ENCODE results near the gene SLC43A1.
"Not testable (repeated sequence)": the region's sequence is repeated elsewhere in the genome, so short reads cannot be mapped to it uniquely, and the experiment has no call there.

The SLC43A1 gene

DNA sequence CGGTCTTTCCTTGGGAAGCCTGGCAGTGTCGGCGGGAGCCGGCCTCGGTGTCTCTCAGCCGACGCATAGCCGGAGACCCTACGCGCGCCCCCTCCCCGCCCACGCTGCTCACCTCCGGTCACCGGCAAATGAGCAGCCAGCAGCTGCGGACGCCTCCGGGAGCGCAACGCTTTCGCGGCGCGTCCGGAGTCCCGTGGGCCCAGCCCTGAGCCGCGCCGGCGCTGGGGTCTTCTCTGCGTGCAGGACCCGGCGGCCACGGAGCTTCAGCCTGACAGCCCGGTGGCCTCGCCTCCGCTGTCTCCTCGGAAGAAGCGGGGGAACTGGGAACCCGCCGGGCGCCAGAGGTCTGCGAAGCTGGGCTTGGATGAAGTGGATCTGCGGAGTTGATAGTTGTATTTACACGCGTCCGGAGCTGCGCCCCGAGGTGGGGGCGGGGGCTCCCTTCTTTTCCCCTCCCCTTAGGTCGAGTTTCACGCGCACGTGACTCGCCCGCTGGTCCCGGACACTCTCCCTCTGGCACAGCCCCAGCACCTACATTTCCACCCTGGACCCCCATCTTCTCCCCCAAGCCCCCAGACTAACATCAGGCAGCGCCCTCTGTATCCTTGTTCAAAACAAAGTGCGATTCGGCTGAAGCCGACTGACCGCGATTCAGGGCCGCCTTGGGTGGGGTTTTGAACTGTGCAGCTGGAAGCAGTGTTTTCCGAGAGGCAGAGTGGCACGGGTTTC is at the start of gene SLC43A1:
SLC43A1 (minus strand) TSS at position 371 of the 729 bp plus-strand sequence. CDS start 1,591 bp downstream, outside the sequence.
- DNase-seq, result no peak

DNA sequence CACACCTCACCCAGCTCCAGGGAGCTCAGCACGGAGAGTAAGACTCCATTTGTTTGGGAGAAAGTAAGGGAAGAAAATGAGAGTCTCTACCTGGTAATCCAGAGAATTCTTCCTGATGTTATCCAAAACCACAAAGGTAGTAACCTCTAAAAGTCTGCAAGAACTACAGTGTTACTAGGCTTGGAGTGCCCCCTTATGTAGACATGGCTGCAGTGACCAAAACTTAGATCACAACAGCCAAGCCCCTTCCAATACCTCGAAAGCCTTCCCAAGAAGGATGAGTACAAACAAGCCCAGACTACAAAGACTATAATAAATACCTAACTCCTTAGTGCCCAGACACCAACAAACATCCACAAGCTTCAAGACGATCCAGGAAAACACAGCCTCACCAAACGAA is 47.1 kb upstream of the SLC43A1 start:
- no peak for DNase-seq

DNA sequence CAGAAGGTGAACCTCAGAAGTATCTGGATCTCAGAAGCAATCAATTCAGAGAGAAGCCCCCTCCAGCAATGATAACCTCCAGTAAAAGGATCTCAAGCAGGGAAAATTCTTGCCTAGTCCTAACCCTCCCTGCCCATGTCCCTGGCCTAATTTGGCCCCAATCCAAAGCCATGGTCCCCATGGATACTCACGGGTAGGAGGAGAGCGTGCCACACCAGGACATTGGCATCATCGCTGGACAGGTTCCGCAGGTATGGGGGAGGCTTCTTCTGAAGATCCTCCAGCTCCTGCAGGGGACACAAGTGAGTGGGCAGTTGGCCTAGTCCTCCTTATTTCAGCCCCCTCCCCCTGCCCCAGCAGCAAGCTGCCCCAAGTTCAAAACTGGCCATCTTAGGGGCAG is 44.6 kb upstream of the SLC43A1 start:
- no peak for DNase-seq

DNA sequence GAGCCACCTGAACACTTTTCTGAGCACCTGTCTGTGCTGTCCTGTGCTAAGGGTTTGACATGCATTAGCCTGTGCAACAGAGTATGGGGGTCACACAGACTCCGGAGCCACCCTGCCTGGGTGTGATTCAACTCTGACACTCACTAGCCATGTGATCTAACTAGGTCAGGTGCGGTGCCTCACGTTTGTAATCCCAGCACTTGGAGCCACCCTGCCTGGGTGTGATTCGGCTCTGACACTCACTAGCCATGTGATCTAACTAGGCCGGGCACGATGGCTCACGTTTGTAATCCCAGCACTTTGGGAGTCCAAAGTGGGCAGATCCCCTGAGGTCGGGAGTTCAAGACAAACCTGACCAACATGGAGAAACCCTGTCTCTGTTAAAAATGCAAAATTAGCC is 40.5 kb upstream of the SLC43A1 start:
- DNase-seq, result no peak

DNA sequence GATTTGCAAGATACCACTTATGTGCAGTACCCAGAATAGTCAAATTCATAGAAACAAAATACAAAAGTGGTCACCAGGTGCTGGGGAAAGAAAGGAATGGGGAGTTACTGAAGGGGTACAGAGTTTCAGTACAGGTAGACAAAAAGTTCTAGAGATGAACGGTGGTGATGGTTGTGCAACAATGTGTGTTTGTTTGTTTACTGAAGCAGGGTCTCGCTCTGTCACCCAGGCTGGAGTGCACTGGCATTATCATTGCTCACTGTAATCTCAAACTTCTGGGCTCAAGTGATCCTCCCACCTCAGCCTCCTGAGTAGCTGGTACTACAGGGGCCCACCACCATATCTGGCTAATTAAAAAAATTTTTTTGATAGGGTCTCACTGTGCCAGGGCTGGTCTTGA is 39.9 kb upstream of the SLC43A1 start:
- no peak for DNase-seq

DNA sequence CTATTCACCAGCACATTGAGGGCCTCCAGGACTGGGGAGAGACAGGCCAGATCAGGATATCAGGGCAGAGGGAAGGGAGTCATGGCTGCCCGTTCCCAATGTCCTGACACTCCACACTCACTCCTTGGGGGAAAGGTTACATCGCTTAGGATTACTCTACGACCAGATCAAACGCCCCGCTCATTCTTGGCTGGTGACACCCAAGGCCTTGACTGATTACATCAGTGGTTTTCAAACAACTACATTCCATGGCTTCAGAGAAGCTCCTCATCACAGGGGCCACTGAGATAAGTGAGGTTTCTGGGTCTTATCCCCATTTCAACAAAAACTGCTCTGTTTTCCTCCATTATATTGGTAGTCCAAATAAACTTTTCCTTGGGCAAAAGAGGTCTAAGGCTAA is 37.0 kb upstream of the SLC43A1 start:
- DNase-seq, result no peak

DNA sequence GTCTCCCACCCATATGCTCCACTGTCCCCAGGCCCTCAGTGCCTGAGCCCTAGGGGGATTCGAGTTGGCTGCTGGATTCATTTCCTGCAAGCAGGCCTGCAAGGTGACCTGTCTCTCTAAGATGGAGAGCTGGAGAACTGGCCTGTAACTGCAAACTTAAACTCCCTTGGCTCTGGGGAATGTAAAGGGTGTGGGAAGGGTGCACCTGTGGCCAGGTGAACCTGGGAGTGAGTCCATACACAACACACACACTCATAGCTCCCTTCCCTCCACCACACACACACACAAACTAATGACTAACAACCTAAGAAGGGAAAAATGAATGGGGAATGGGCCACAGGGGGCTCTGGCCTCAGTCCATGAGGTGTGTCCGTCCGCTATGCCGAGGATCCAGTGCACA is 36.4 kb upstream of the SLC43A1 start:
- no peak for DNase-seq

DNA sequence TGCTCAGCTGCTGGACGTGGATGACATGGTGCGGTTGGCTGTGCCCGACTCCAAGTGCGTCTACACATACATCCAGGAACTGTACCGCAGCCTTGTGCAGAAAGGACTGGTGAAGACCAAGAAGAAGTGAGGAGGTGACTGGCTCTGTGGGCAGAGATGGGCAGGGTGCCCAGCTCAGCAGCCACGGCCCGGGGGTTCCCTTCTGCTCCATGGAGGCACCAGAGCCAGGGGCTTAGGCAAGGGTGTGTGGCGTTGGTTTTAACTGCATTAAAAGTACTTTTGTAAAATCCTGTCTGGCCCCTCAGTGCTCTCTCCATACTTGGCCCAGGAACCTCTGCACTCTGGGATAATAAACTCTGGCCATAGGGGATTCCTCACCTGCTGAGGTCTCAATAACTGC is 34.5 kb upstream of the SLC43A1 start:
- no peak for DNase-seq

DNA sequence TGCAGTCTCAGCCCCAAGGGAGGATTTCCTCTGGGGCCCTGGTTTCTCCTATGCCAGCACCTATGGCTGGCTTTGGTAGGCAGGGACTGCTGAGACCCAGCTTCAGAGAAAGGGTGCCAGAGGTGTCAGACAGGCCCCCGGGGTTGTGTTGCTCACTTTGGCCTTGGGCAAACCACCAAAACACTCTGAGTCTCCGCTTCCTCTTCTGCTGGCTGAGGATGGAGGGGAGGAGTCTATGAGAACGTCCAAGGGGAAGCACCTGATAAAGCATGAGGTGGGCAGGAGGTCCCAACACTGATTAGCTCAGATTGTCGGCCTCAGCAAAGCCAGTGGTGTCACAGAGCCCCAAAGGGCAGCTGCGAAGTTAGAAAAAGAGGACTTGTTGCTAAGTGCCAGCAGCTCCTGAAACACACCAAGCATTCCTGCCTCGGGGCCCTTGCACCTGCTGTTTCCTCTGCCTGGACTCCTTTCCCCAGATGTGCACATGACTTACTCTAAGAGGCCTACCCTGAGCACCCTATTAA is 32.4 kb upstream of the SLC43A1 start:
- DNase-seq, result no peak

DNA sequence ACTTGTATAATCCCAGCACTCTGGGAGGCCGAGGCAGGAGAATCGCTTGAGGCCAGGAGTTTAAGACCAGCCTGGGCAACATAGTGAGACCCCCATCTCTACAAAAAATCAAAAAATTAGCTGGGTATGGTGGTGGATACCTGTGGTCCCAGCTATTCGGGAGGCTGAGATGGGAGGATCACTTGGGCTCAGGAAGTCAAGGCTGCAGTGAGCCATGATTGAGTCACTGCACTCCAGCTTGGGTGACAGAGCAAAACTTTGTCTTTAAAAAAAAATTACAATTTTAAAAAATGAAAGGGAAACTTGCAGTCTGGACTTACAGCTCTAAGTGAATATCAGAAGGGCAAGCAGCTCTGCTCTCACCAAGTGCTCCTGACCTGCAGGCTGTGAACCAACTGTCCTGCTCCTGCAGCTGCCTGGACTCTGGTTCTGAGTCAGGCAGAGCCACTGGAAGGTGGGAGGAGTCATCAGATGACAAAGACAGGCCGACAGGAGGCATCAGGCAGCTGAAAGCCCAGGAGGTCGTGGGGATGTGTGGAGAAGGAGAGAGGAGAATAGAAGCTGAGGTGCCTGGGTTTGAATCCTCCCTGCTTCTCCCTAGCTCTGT is 31.5 kb upstream of the SLC43A1 start:
- DNase-seq, result no peak

DNA sequence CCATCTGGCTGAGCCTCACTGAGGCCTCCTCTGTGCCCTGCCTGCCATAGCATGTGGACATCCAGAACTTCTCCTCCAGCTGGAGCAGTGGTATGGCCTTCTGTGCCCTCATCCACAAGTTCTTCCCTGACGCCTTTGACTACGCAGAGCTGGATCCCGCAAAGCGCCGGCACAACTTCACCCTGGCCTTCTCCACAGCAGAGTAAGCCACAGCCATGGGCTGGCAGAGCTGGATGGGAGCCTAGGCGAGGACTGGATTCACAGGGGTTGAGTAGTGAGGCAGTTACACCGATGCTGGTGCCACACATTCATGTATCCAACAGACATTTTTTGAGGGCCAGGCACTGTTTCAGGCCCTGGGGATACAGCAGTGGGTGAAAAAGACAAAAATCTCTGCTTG is 30.9 kb upstream of the SLC43A1 start:
- DNase-seq, result no peak

DNA sequence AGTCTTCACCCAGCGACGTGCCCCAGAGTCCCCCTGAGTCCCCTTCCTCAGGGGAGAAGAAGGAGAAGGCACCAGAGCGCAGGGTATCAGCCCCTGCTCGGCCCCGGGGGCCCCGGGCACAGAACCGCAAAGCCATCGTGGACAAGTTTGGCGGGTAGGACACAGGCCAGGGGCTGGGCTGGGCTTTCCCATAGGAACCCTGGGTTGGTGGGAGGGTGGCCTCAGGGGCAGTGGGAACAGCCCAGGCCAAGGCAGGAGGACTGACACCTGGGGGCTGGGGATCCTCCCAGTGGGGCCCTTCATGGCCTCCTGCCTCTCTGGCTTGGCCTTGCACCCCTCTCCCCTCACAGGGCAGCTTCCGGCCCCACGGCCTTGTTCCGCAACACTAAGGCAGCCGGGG is 30.4 kb upstream of the SLC43A1 start:
- DNase-seq, result no peak

DNA sequence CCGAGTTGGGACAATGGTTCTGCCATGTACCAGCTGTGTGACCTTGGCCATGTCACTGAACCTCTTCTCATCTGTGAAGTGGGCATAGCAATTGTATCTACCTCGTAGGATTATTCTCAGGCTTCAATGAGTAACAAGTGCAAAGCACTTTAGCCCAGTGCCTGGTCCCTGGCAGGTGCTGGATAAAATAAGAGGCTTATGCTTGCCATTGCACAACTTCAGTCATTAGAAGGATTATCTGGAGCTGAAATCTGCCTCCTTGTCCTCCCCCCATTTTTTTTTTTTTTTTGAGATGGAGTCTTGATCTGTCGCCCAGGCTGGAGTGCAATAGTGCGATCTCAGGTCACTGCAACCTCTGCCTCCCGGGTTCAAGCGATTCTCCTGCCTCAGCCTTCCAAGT is 29.1 kb upstream of the SLC43A1 start:
- no peak for DNase-seq

DNA sequence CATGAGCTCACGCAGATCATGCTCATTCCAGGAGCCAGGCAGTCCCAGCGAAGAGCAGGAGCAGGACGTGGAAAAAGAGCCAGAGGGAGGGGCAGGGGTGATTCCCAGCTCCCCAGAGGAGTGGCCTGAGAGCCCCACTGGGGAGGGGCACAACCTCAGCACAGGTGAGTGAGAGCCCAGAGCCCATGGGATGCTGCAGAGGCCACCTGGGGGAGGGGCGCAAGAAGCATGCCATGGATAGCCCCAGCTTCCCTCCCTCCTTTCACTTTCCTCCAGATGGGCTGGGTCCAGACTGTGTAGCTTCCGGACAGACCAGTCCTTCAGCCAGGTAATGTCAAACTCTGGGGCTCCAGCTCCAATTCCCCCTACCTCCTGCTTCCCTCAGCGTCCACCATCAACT is 28.1 kb upstream of the SLC43A1 start:
- DNase-seq, result no peak

DNA sequence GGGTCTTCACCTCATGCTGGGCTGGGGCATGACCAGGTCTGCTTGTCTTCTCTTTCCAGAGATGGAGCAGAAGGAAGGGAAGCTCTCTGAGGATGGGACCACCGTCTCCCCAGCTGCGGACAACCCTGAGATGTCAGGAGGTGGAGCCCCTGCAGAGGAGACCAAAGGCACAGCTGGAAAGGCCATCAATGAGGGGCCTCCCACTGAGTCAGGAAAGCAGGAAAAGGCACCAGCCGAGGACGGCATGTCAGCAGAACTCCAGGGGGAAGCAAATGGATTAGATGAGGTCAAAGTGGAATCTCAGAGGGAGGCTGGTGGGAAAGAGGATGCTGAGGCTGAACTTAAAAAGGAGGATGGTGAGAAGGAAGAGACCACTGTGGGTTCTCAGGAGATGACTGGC is 27.1 kb upstream of the SLC43A1 start:
- no peak for DNase-seq

DNA sequence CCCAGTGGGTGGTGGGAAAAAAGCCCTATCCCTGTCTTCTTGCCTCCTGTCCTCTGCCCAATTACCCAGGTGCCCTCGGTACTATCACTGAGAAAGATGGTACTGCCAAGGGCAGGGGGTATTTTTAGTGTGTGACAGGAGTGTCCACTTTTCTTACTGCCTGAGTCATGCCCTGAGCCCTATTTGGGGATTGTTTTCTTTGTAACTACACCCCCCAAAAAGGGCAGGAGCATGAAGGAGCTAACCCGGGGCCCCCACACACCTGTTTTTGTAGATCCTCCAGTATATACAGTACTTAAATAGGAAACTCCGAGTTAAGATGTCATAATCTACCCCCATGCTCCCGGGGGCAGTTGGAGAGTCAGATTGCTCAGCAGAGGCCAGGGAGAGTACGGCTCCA is 25.7 kb upstream of the SLC43A1 start:
- no peak for DNase-seq

DNA sequence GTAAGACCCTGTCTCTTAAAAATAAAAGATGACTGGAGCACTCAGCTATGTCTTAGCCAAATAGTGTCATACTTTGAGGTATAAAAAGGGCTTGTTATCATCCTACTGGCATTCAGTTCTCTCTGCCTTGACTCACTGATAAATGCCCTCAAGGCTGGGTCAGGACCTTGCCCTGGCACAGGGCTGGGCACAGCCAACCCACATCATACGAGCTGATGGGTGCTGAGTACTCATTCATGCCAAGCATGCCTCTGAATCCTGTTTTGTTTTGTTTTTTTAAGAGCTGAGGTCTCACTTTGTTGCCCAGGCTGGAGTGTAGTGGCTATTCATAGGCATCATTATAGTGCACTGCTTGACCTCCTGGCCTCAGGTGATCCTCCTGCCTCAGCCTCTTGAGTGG is 23.8 kb upstream of the SLC43A1 start:
- no peak for DNase-seq

DNA sequence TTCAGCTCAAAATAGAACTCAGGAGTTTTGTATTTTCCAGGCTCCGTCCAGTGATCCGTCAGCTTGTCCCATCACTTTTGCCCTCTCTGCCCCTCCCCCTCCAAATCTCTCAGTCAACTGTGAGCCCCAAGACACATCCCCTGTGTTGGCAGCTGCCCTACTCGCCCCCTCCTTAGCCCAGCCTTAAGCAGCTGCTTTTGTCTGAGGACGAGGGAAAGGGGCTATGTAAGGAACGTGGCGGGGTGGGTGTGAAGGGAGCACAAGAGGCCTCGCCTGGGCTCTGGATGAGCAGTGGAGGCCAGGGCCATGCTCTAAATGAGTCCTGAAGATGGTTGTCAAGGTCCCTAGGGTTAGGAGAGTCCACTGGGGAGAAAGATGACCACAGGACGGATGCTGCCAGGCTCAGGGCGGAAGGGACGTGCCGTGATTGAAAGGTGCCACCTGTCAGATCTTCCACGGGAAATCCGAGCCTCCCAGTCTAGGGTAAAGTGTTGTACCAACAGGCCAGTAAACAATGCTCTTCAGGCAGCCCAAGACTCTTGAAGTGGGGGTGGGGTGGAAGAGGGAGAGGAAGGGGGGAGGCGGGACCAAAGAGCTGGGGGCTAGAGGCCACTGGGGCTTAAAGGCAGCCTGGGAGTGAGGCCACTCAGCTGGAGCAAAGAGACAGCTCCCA is 21.6 kb upstream of the SLC43A1 start, which contains the start of gene SMTNL1:
SMTNL1 (plus strand) TSS at position 649 of the 673 bp plus-strand sequence. CDS start 5,048 bp downstream, outside the sequence.
- DNase-seq, result no peak

DNA sequence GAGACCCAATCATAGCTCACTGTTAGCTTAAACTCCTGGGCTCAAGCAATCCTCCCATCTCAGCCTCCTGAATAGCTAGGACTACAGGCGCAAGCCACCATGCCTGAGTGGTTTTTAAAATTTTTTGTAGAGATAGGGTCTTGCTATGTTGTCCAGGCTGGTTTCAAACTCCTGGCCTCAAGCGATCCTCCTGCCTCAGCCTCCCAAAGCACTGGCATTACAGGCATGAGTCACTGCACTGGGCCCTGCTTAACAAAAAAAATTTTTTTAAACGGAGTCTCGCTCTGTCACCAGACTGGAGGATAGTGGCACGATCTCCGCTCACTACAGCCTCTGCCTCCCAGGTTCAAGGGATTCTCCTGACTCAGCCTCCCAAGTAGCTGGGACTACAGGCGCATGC is 18.9 kb upstream of the SLC43A1 start:
- DNase-seq, result not testable (repeated sequence)

DNA sequence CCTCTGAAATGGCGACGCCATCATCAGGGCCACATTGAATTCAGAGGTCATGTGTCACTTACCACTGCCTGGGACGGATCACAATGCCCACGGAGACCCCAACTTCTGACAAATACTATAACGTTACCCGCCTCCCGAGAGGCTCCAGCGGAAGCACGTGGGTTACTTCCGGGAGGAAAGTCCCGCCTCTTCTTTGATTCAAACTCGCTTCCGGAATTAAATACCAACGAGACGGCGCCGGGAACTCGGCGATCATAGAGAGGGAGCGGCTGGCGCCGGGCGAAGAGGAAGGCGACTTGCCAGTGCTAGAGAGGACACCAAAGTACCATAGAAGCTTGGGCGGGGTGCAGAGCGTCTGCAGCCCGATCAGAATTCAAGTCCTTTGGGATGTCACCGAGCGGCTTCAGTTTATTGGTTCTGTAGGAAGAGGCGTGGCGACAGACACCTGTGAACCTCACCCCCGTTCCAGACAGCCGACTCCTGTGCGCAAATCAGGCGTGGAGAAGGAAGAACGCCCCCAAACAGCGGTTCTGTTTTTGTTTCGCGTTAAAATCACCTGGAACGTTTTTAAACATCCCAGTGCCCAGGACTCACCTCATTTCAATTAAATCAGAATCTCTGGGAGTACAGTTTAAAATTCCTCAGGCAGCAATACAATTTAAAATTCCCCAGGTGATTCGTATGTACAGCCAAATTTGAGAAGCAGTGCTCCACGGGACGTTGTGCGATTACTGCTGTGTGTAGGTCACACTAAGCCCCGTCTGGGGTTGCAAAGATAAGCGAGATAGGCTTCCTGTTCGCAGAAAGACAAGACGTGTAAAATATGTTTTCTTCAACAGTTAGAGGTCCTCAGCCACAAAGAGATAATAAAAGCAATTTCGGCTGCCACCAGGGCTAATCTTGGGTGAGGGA is 15.3 kb upstream of the SLC43A1 start, which contains the start of gene TIMM10:
TIMM10 (minus strand) TSS at position 159 of the 912 bp plus-strand sequence. CDS start 565 bp downstream, outside the sequence.
- peak; percentile 88 for DNase-seq

DNA sequence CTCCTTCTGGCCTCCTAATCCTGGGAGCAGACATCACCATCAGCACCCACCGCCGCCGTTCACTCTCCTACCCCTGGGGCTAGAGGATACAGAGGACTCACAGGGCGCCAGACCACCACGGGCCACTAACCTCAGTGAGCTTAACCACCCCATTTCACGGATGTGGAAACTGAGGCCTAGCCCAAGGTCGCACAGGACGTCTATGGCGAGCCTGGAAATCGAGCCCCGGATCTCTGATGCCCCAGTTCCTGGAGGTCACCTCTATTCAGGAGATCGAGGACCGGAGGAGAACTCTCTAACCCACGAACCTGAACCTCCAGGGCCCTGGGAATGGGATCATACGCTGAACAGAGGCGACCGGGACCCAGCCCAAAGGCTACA is 14.7 kb upstream of the SLC43A1 start:
- no peak for DNase-seq

DNA sequence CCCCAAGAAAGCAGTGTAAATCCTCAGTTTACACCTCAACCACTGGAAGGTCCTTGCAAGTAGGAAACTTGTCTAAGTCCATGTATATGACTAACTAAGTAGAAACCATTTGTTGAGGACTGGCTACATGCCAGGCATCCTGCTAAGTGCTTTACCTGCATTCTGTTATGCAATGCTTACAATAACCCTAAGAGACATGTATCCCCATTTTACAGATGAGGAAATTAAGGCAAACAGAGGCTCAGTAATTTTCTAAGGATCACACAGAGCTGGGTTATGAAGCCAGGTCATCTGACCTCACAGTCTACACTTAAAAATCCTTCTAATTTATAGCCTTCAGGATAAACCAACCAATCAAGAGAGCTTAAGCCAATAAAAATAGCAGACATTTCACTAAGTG is 13.5 kb upstream of the SLC43A1 start:
- no peak for DNase-seq

All from activated effector memory CD4-positive, alpha-beta T cell treated with Interleukin-2 at 50 U/mL for 16 hours (primary cell).